ENCODE results near the gene SUPT6H.

DNA sequence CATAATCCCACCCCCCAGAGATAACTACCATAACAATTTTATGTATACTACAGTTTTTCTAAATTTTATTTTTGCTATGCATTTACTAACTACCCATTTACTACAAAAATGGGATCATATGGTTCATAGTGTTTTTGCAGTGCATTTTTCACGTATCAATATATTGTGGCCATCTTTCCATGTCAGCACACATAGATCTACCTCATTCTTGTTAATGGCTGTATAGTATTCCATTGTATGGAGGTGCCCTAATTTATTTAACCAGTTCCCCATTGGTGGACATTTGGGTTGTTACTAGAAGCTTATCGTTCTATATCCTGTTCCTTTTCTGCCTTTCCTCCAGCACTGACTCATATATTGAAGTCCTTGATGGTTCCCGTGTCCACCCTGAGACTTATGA is 27.0 kb downstream of the SUPT6H start:
- TF ChIP-seq EZH2 (IDR thresholded peaks at IDR 0.05; ENCODE audit: borderline replicate concordance, low read length) = no peak
- TF ChIP-seq, protein P1, sequence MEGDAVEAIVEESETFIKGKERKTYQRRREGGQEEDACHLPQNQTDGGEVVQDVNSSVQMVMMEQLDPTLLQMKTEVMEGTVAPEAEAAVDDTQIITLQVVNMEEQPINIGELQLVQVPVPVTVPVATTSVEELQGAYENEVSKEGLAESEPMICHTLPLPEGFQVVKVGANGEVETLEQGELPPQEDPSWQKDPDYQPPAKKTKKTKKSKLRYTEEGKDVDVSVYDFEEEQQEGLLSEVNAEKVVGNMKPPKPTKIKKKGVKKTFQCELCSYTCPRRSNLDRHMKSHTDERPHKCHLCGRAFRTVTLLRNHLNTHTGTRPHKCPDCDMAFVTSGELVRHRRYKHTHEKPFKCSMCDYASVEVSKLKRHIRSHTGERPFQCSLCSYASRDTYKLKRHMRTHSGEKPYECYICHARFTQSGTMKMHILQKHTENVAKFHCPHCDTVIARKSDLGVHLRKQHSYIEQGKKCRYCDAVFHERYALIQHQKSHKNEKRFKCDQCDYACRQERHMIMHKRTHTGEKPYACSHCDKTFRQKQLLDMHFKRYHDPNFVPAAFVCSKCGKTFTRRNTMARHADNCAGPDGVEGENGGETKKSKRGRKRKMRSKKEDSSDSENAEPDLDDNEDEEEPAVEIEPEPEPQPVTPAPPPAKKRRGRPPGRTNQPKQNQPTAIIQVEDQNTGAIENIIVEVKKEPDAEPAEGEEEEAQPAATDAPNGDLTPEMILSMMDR (IDR thresholded peaks at IDR 0.05; ENCODE audit: low read length) = no peak

Data from OCI-LY1 (cell line).